ENCODE measurements around the gene FARP2. TPM values are rescaled to one million over a fixed set of nuclear protein-coding genes. Genes with fewer than 3 reads are reported as not detected.

The FARP2 gene
- total RNA-seq, 1 experiment from 2014 or later = 49.3 TPM

DNA sequence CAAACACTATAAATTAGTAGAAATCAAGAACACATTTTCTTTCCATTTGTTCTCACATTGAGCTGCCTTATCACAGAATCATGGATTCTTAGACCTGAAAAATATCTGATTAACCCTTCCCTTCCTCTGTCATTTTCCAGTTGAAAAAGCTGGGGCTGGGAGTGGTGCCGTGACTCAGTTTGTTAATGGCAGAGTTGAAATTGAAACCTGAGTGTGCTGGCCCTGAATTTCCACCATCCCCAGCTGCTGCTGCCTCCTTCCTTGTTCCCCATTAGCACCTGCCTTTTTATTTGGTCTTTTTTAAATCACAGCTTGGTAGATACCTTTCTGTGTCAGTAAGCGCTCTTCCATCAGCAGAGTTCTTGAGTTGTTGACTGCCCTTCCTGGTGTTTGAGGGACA, 10.6 kb downstream of the FARP2 start:
- Histone ChIP-seq H3K9me3 (ENCODE audit: control insufficient read depth in 1 of 2, insufficient read depth in 1 of 2, low read depth in 1 of 2, low read length in 2 of 2) (no peaks in the 10 kb centered on the region), H3K4me3 (replicated peaks in 1 of 2; ENCODE audit: low read depth in 1 of 2, low read length in 2 of 2) (no peak overlapping the region), H4K20me1 (ENCODE audit: insufficient read depth) (peaks cover 8% of the 10 kb centered on the region; the same call in 1 of the 2 replicates), H3K79me2 (ENCODE audit: insufficient read depth, low read length) (peaks cover 89% of the 10 kb centered on the region), H2AFZ (ENCODE audit: low read depth, low read length, poor library complexity, severe bottlenecking) (no peak overlapping the region), H3K4me1 (ENCODE audit: control insufficient read depth in 1 of 2, insufficient read depth in 2 of 2, low read length in 2 of 2) (no peaks in the 10 kb centered on the region), H3K9me2 (ENCODE audit: insufficient read depth) (no peaks in the 10 kb centered on the region), H3K4me2 (ENCODE audit: low read length) (no peak overlapping the region), H3K9ac (ENCODE audit: low read length) (no peak overlapping the region), H3K27ac (ENCODE audit: low read depth, low read length) (no peak overlapping the region), H3K36me3 (ENCODE audit: control insufficient read depth in 1 of 2, insufficient read depth in 2 of 2, low read length in 2 of 2) (0 out of 4 replicates have a peak, but pooled peaks cover 0 to 3% of the 10 kb centered on the region in 2 experiments), H3K27me3 (ENCODE audit: insufficient read depth, low read length) (no peaks in the 10 kb centered on the region)
- ATAC-seq = no peak
- ChIA-PET POLR2A (no interaction called here), CTCF (no interaction called here), RAD21 (ENCODE audit: low non-redundant PET in 1 of 2, low total read pairs in 2 of 2, uncharacterized antibody in 2 of 2, unreplicated experiment in 2 of 2) (no interaction called here)
- TF ChIP-seq, protein P1, sequence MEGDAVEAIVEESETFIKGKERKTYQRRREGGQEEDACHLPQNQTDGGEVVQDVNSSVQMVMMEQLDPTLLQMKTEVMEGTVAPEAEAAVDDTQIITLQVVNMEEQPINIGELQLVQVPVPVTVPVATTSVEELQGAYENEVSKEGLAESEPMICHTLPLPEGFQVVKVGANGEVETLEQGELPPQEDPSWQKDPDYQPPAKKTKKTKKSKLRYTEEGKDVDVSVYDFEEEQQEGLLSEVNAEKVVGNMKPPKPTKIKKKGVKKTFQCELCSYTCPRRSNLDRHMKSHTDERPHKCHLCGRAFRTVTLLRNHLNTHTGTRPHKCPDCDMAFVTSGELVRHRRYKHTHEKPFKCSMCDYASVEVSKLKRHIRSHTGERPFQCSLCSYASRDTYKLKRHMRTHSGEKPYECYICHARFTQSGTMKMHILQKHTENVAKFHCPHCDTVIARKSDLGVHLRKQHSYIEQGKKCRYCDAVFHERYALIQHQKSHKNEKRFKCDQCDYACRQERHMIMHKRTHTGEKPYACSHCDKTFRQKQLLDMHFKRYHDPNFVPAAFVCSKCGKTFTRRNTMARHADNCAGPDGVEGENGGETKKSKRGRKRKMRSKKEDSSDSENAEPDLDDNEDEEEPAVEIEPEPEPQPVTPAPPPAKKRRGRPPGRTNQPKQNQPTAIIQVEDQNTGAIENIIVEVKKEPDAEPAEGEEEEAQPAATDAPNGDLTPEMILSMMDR (IDR thresholded peaks at IDR 0.05 in 2 of 3, conservative IDR thresholded peaks at IDR 0.05 in 1 of 3; ENCODE audit: borderline replicate concordance in 1 of 3, insufficient read depth in 1 of 3, low read depth in 2 of 3, low read length in 2 of 3) = no peak
- TF ChIP-seq SIN3A (IDR thresholded peaks at IDR 0.05; ENCODE audit: low read depth) = no peak
- no peak for TF ChIP-seq SP1 (IDR thresholded peaks at IDR 0.05; ENCODE audit: low read depth)
- no peak for TF ChIP-seq YY1 (IDR thresholded peaks at IDR 0.05; ENCODE audit: extremely low read depth, insufficient replicate concordance, low read depth, low read length)
- TF ChIP-seq EZH2phosphoT487 (IDR thresholded peaks at IDR 0.05; ENCODE audit: borderline replicate concordance) = no peak
- TF ChIP-seq CBX3 (IDR thresholded peaks at IDR 0.05; ENCODE audit: low read depth) = no peak
- TF ChIP-seq TCF7L2 (IDR thresholded peaks at IDR 0.05; ENCODE audit: borderline replicate concordance, extremely low read depth, insufficient read depth, insufficient read length) = no peak
- no peak for TF ChIP-seq JUND (IDR thresholded peaks at IDR 0.05)
- TF ChIP-seq ZFX (IDR thresholded peaks at IDR 0.05) = no peak
- no peak for TF ChIP-seq RAD21 (IDR thresholded peaks at IDR 0.05; ENCODE audit: low read depth)
- no peak for TF ChIP-seq ZNF274 (IDR thresholded peaks at IDR 0.05; ENCODE audit: low read depth, low read length)
- TF ChIP-seq EGR1 (IDR thresholded peaks at IDR 0.05; ENCODE audit: low read depth) = no peak
- TF ChIP-seq, protein P2, sequence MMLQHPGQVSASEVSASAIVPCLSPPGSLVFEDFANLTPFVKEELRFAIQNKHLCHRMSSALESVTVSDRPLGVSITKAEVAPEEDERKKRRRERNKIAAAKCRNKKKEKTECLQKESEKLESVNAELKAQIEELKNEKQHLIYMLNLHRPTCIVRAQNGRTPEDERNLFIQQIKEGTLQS (IDR thresholded peaks at IDR 0.05) = no peak
- TF ChIP-seq, protein P3, sequence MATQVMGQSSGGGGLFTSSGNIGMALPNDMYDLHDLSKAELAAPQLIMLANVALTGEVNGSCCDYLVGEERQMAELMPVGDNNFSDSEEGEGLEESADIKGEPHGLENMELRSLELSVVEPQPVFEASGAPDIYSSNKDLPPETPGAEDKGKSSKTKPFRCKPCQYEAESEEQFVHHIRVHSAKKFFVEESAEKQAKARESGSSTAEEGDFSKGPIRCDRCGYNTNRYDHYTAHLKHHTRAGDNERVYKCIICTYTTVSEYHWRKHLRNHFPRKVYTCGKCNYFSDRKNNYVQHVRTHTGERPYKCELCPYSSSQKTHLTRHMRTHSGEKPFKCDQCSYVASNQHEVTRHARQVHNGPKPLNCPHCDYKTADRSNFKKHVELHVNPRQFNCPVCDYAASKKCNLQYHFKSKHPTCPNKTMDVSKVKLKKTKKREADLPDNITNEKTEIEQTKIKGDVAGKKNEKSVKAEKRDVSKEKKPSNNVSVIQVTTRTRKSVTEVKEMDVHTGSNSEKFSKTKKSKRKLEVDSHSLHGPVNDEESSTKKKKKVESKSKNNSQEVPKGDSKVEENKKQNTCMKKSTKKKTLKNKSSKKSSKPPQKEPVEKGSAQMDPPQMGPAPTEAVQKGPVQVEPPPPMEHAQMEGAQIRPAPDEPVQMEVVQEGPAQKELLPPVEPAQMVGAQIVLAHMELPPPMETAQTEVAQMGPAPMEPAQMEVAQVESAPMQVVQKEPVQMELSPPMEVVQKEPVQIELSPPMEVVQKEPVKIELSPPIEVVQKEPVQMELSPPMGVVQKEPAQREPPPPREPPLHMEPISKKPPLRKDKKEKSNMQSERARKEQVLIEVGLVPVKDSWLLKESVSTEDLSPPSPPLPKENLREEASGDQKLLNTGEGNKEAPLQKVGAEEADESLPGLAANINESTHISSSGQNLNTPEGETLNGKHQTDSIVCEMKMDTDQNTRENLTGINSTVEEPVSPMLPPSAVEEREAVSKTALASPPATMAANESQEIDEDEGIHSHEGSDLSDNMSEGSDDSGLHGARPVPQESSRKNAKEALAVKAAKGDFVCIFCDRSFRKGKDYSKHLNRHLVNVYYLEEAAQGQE (IDR thresholded peaks at IDR 0.05; ENCODE audit: low read depth) = no peak
- TF ChIP-seq, protein P4, sequence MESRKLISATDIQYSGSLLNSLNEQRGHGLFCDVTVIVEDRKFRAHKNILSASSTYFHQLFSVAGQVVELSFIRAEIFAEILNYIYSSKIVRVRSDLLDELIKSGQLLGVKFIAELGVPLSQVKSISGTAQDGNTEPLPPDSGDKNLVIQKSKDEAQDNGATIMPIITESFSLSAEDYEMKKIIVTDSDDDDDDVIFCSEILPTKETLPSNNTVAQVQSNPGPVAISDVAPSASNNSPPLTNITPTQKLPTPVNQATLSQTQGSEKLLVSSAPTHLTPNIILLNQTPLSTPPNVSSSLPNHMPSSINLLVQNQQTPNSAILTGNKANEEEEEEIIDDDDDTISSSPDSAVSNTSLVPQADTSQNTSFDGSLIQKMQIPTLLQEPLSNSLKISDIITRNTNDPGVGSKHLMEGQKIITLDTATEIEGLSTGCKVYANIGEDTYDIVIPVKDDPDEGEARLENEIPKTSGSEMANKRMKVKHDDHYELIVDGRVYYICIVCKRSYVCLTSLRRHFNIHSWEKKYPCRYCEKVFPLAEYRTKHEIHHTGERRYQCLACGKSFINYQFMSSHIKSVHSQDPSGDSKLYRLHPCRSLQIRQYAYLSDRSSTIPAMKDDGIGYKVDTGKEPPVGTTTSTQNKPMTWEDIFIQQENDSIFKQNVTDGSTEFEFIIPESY (IDR thresholded peaks at IDR 0.05; ENCODE audit: extremely low read depth, insufficient replicate concordance, low read length) = no peak
- TF ChIP-seq CEBPB (IDR thresholded peaks at IDR 0.05; ENCODE audit: low read depth) = no peak
- no peak for TF ChIP-seq POLR2A (IDR thresholded peaks at IDR 0.05; ENCODE audit: borderline replicate concordance, extremely low read depth, insufficient read depth, insufficient read length)
- no TSS peak for BruUV-seq (replicated peaks)
- intact Hi-C loops (cut with micrococcal nuclease) = no loop called here
- DNase-seq (ENCODE audit: low read depth, low spot score) = no peak

Measured in HCT116 (cell line).